Thoracic aorta (tissue), 2 donors: ENCODE data around the gene IDH3G. TPM values are rescaled to one million over a fixed set of nuclear protein-coding genes. Genes with fewer than 3 reads are reported as not detected.

Experiments used
- ATAC-seq: fragments of 150-250 bp; one replicate; pipeline ENCODE4 v1.8.0; 2017; ENCODE audit warnings: low read depth; ENCODE audit not compliant: insufficient number of reproducible peaks, low FRiP score
- DNase-seq: peaks from one replicate; pipeline ENCODE4 v3.0.0-alpha.2; 2020; ENCODE audit warnings: low spot score
- H3K27ac ChIP-seq, 2 donors: fragments of 200-600 bp; sonication (generic); 1 replicate in 1 of 2; 2 replicates in 1 of 2; pipeline ENCODE4 v1.5.1; 2016; ENCODE audit warnings: mild to moderate bottlenecking in 2 of 2, moderate library complexity in 2 of 2
- H3K27me3 ChIP-seq: fragments of 200-600 bp; sonication (generic); replicated peaks from 2 replicates; pipeline ENCODE4 v1.6.0; 2016; ENCODE audit warnings: mild to moderate bottlenecking; ENCODE audit not compliant: insufficient read depth
- H3K36me3 ChIP-seq: fragments of 200-600 bp; sonication (generic); one replicate; pipeline ENCODE4 v1.5.1; 2016
- H3K4me1 ChIP-seq, 2 donors: fragments of 200-600 bp; sonication (generic); 1 replicate in 1 of 2; 2 replicates in 1 of 2; pipeline versions ENCODE4 v1.5.1 to v1.6.0; 2016; ENCODE audit warnings: low read depth in 2 of 2, mild to moderate bottlenecking in 1 of 2; ENCODE audit not compliant: control insufficient read depth in 1 of 2
- H3K4me3 ChIP-seq: fragments of 200-600 bp; sonication (generic); 2 replicates; pipeline ENCODE4 v1.5.1; 2016; ENCODE audit warnings: mild to moderate bottlenecking
- H3K9me3 ChIP-seq: fragments of 200-600 bp; sonication (generic); 2 replicates; pipeline ENCODE4 v1.5.1; 2016
- CTCF ChIP-seq: fragments of 200-600 bp; sonication (generic); IDR thresholded peaks from one replicate; pipeline ENCODE4 v1.5.1; 2019; ENCODE audit warnings: antibody characterized with exemption
- total RNA-seq, 2 donors: library from RNA; depleted of rRNA; stranded (reverse); fragments of >200 nt; gene quantifications; one replicate each; pipeline versions ENCODE4 v1.1.0 to v1.2.3, GENCODE V29; 2016

The IDH3G gene
- total RNA-seq, 2 donors from 2014 or later, result 70.9 to 91.9 TPM

GRCh38 chrX:153797415-153798015, 3.3 kb upstream of the IDH3G start:
- TF ChIP-seq CTCF, result no peak
- no peak for DNase-seq
- H3K27me3 ChIP-seq, result no peaks in the 10 kb centered on the region
- ATAC-seq, result no peak
- peaks cover 5% of the 10 kb centered on the region for H3K36me3 ChIP-seq
- peaks cover 8 to 30% of the 10 kb centered on the region in 2 donors for H3K4me1 ChIP-seq
- no peaks in the 10 kb centered on the region for H3K9me3 ChIP-seq
- no peak overlapping the region for H3K27ac ChIP-seq
- no peak overlapping the region for H3K4me3 ChIP-seq

- peak overlapping the region; percentile 81 to 91 for H3K27ac ChIP-seq
- ATAC-seq (no peak), DNase-seq (no peak)
- H3K36me3 ChIP-seq, result peaks cover 5% of the 10 kb centered on the region
- no peaks in the 10 kb centered on the region for H3K27me3 ChIP-seq
- TF ChIP-seq CTCF, result no peak
- peaks cover 8 to 35% of the 10 kb centered on the region in 2 donors for H3K4me1 ChIP-seq
- H3K4me3 ChIP-seq, result peak overlapping the region; percentile 85
- H3K9me3 ChIP-seq, result no peaks in the 10 kb centered on the region
Observed at GRCh38 chrX:153794897-153795816, 982 bp upstream of the IDH3G start.

- no peak for TF ChIP-seq CTCF
- DNase-seq (no peak), ATAC-seq (no peak)
- peaks cover 8% of the 10 kb centered on the region for H3K36me3 ChIP-seq
- peaks cover 8 to 35% of the 10 kb centered on the region in 2 donors for H3K4me1 ChIP-seq
- H3K9me3 ChIP-seq, result no peaks in the 10 kb centered on the region
- H3K27me3 ChIP-seq, result no peaks in the 10 kb centered on the region
- peak overlapping the region; percentile 85 for H3K4me3 ChIP-seq
- H3K27ac ChIP-seq, result peak overlapping the region; percentile 90 to 91
Observed at GRCh38 chrX:153793291-153793690, 884 bp downstream of the IDH3G start.

DNA sequence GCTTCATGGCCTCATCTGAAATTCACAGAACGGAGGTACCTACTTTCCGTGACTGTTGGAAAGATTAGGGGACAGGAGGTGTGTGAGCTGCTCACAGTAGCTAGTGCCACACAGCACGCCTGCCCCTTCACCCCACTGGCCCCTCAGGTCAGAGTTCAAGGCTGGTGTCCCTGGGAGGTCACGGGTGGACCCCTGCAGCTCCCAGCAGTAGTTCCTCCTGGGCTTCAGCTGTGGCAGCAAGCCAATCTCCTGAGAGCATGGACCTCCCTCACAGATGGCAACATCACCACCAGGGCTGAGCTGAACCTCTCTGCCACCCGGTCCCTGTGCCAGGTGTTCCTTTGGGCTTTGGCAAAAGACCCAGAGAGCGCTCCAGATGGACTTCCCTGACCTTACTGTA, 1.8 kb downstream of the IDH3G start:
- peaks cover 5% of the 10 kb centered on the region for H3K36me3 ChIP-seq
- ATAC-seq (no peak), DNase-seq (no peak)
- no peak overlapping the region for H3K4me3 ChIP-seq
- no peak overlapping the region for H3K27ac ChIP-seq
- no peaks in the 10 kb centered on the region for H3K9me3 ChIP-seq
- peaks cover 8 to 35% of the 10 kb centered on the region in 2 donors for H3K4me1 ChIP-seq
- no peaks in the 10 kb centered on the region for H3K27me3 ChIP-seq
- no peak for TF ChIP-seq CTCF

GRCh38 chrX:153791104-153791852, 2.9 kb downstream of the IDH3G start:
- H3K27ac ChIP-seq, result no peak overlapping the region
- no peaks in the 10 kb centered on the region for H3K9me3 ChIP-seq
- no peak for TF ChIP-seq CTCF
- no peaks in the 10 kb centered on the region for H3K27me3 ChIP-seq
- ATAC-seq (no peak), DNase-seq (no peak)
- H3K4me1 ChIP-seq, result peaks cover 8 to 33% of the 10 kb centered on the region in 2 donors
- H3K4me3 ChIP-seq, result no peak overlapping the region
- H3K36me3 ChIP-seq, result peaks cover 5% of the 10 kb centered on the region
